ENCODE measurements around the gene FBXW8.

FBXW8 gene

GRCh38 chr12:117061555-117062079 is 150.9 kb downstream of the FBXW8 start:
- DNase-seq: no peak

- no peak for DNase-seq
These were observed 152.6 kb downstream of the FBXW8 start for GRCh38 chr12:117063162-117063911.

GRCh38 chr12:117064049-117064448 is 153.3 kb downstream of the FBXW8 start:
- no peak for DNase-seq

DNA sequence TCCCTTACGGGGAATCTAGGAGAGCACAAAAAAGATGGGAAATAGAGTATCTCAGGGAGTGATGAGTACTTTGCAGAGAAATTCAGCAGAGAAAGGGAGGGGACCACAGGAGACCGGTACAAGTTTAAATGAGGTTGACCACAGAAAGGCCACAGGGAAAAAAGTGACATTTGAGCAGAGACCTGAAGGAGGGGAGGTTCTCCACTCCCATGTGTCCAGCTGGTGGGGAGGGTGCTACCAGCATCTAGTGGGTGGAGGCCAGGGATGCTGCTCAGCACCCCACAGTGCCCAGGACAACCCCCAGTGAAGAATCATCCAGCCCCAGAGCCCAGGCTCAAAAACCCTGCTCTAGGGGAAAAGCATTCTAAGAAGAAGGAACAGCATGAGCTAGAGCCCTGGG is 153.8 kb downstream of the FBXW8 start:
- DNase-seq: no peak

DNA sequence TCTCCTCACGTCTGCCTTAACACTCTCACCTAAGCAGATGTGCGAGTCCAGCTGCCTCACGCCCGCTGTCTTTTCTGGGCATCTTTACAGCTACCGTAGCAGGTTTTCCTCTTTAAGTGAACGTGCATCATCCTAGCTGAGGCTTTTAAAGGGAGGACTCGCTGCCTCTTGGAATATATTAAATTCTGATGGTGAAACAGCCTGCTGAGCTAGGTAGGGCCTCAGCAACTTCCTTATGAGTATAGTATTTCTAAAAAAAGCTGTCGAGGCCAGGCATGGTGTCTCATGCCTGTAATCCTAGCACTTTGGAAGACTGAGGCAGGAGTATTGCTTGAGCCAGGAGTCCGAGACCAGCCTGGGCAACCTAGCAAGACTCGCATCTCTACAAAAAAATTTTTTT is 156.3 kb downstream of the FBXW8 start:
- DNase-seq: no peak

DNA sequence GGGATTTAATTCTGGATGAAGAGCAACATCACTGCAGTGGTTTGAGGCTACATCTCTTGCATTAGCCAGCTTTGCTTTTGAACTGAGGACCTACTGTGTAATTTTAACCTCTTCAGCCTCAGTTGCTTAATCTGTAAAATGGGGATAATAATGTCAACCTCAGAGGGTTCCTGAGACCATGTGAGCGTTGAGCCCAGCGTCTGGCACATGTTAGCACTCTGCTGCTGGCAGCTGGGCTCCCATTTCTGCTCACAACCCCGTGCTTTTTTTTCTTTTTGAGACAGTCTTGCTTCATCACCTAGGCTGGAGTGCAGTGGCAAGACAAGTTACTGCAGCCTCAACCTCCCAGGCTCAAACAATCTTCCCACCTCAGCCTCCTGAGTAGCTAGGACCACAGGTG is 156.9 kb downstream of the FBXW8 start:
- no peak for DNase-seq

GRCh38 chr12:117068492-117068891 is 157.7 kb downstream of the FBXW8 start:
- no peak for DNase-seq

GRCh38 chr12:117069101-117069797 is 158.5 kb downstream of the FBXW8 start:
- no peak for DNase-seq

DNA sequence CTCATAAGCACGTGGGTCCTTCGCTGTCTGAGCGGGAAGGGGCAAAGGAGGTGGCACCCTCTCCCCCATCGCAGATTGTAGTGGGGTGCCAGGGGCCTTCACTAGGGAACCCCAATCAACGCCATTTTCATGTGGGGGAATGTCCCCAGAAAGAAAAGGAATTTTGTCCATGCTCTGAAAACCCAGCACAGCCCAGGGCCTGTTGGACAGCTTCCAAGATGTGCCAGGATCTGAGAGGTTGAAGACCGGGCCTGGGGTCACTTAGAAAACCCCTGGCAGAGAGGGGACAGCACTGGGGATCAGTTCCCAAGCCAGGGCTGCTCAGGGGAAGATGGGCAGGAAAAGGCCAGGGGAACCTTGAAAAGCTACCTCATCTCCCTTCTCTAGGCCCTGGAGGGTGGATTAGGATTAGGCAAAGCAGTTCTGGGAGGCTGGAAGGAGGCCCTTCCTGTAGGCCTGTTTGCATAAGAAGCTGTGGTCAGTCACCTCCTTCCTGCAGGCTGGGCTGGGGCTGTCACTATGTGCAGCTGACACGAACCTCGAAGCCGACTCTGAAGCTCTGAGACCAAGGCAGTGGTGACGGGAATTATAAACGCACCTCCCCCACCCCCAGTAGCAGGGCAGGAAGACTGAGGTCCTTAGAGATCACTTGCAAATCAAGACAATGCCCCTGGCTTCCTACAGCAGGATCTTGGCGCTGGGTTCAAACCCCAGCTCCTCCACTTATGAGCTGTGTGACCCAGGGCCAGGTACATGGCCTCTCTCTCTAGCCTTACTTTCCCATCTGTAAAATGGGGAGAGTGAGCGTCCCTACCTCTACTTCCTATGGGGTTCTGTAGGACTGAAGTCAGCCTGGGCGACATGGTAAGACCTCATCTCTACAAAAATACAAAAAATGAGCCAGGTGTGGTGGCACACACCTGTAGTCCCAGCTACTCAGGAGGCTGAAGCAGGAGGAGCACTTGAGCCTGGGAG is 159.5 kb downstream of the FBXW8 start:
- no peak for DNase-seq

GRCh38 chr12:117071009-117071408 is 160.3 kb downstream of the FBXW8 start:
- no peak for DNase-seq

DNA sequence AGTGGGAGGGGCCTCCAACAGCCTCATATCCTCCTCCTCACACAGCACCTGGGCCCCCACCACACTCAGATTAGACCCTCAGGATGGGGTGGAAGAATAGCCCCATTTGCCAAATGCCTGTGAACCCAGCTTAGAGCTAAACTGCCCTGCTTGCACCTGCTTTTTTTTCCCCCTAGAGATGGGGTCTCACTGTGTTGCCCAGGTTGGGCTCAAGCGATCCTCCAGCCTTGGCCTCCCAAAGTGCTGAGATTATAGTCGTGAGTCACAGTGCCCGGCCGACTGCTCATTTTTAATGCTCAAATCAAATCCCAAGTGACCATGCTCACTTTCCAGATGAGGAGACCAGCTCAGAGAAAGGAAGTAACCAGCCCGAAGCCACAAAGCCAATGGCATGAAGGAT is 161.4 kb downstream of the FBXW8 start:
- DNase-seq: no peak

DNA sequence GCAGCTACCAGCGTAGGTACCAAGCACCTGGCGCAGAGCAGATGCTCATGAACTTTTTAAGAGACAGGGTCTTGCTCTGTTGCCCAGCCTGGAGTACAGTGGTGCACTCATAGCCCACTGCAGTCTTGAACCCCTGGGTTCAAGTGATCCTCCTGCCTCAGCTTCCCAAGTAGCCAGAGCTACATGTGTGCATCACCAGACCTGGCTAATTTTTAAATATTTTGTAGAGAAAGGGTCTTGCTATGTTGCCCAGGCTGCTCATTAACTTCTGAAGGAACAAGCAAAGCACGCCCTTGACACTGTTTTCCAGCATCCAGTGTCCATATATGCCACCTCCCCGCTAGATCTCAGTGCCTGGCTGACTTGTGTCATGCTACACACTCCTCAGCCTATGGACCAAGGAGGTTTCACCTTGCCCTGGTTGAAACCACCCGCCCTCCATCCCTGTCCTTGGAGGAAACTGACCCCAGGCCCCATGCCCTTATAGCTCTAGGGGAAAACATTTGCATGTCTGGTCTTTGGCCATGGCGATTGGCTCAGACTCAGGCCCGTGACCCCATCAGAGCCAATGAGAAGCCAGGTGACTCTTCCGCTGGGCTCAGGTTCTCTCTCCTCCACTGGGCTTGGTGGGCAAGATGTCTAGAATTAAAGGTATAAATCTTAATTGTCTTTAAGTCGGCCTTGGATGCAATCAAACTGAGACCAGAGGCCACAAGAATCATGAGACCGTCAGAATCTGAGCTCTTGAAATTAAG is 162.2 kb downstream of the FBXW8 start:
- DNase-seq: no peak

- no peak for DNase-seq
These were observed 162.9 kb downstream of the FBXW8 start for GRCh38 chr12:117073611-117074010.

GRCh38 chr12:117076410-117077372 is 165.9 kb downstream of the FBXW8 start:
- no peak for DNase-seq

GRCh38 chr12:117079487-117079886 is 168.7 kb downstream of the FBXW8 start:
- no peak for DNase-seq

GRCh38 chr12:117080661-117081144 is 170.0 kb downstream of the FBXW8 start:
- DNase-seq: no peak

Data from SHP77 (cell line).